Fibroblast of villous mesenchyme (primary cell): ENCODE results near the gene FAM117A. TPM values are rescaled to one million over a fixed set of nuclear protein-coding genes. Genes with fewer than 3 reads are reported as not detected.

Source experiments
- DNase-seq: peaks from one replicate; pipeline ENCODE4 v3.0.0-alpha.2; 2010; ENCODE audit warnings: low read depth
- H3K4me3 ChIP-seq: 2 replicates; pipeline ENCODE4 v1.5.1; 2011; ENCODE audit warnings: low read depth, mild to moderate bottlenecking, low read length
- CTCF ChIP-seq: IDR thresholded peaks from 2 replicates; pipeline ENCODE4 v1.5.1; 2012; ENCODE audit warnings: low read depth, mild to moderate bottlenecking, low read length; ENCODE audit not compliant: insufficient read depth
- total RNA-seq: library from RNA; depleted of rRNA; stranded (reverse); fragments of >200 nt; gene quantifications from 2 replicates; pipeline ENCODE4 v1.2.3, GENCODE V29; 2012

The FAM117A gene
- total RNA-seq, 1 donor = 1.7 TPM

GRCh38 chr17:49670002-49670401 lies 93.9 kb downstream of the FAM117A start:
- no peak for DNase-seq

GRCh38 chr17:49667854-49668253 lies 96.1 kb downstream of the FAM117A start:
- TF ChIP-seq CTCF = no peak
- H3K4me3 ChIP-seq = no peak overlapping the region
- DNase-seq = no peak

More at GRCh38 chr17:49670002-49670401, 93.9 kb downstream of the FAM117A start:
- H3K4me3 ChIP-seq = no peak overlapping the region
- no peak for TF ChIP-seq CTCF

- no peak overlapping the region for H3K4me3 ChIP-seq
- no peak for TF ChIP-seq CTCF
- DNase-seq = no peak
Measured at GRCh38 chr17:49664706-49665211, 99.2 kb downstream of the FAM117A start.

Other genes with a start within 250 kb of the FAM117A start
- 0.43 and 0.97 TPM in 2 replicates for gene NXPH3, start 188.3 kb downstream of the FAM117A start, total RNA-seq
- 43.5 and 59.2 TPM in 2 replicates for gene SPOP, start 86.0 kb downstream of the FAM117A start, total RNA-seq
- 56.4 and 61.3 TPM in 2 replicates for gene SLC35B1, start 56.2 kb downstream of the FAM117A start, total RNA-seq
- 38.0 and 43.2 TPM in 2 replicates for gene KAT7, start 24.6 kb upstream of the FAM117A start, total RNA-seq
- gene TAC4, start 83.9 kb upstream of the FAM117A start, total RNA-seq = not detected in 2 replicates
- not detected in 2 replicates for gene DLX4, start 205.1 kb upstream of the FAM117A start, total RNA-seq
- not detected in 2 replicates for gene DLX3, start 231.1 kb upstream of the FAM117A start, total RNA-seq